Right renal cortex interstitium (tissue), 3 donors: ENCODE data around the gene TLL2. TPM values are rescaled to one million over a fixed set of nuclear protein-coding genes. Genes with fewer than 3 reads are reported as not detected.
A peak's percentile ranks its signal among the peaks of the same experiment; 100 is the strongest.

ENCODE experiments used
- DNase-seq, 3 donors: peaks; one replicate each; pipeline ENCODE4 v3.0.0-alpha.2; 2013; ENCODE audit warnings: low read depth in 3 of 3, low spot score in 2 of 3
- polyA plus RNA-seq, 3 donors: library from polyadenylated mRNA; unstranded; fragments of 120-200 nt; gene quantifications; one replicate each; pipeline ENCODE4 v1.2.1, GENCODE V29; 2013; ENCODE audit not compliant: insufficient read length in 3 of 3

Gene TLL2
- polyA plus RNA-seq, 3 donors = 0.75 to 0.99 (median 0.89) TPM

- DNase-seq = no peak
These were observed 143.7 kb downstream of the TLL2 start for GRCh38 chr10:96369890-96370583.

- DNase-seq = no peak
These were observed 144.8 kb downstream of the TLL2 start for GRCh38 chr10:96368971-96369370.

- no peak for DNase-seq
These were observed 146.3 kb downstream of the TLL2 start for GRCh38 chr10:96367470-96367869.

- DNase-seq = no peak
These were observed 147.2 kb downstream of the TLL2 start for GRCh38 chr10:96366508-96366907.

GRCh38 chr10:96365571-96365970 lies 148.2 kb downstream of the TLL2 start:
- no peak for DNase-seq

- DNase-seq = no peak
These were observed 153.0 kb downstream of the TLL2 start for GRCh38 chr10:96360766-96361165.

GRCh38 chr10:96360331-96360730 lies 153.4 kb downstream of the TLL2 start:
- DNase-seq = no peak

- no peak for DNase-seq
These were observed 154.1 kb downstream of the TLL2 start for GRCh38 chr10:96359616-96360015.

GRCh38 chr10:96358851-96359540 lies 154.7 kb downstream of the TLL2 start, which contains the start of gene OPALIN:
Gene OPALIN (minus strand): TSS chr10:96359002. CDS start chr10:96358896, 106 bp downstream.
- DNase-seq = no peak

GRCh38 chr10:96357038-96357620 lies 156.6 kb downstream of the TLL2 start:
- no peak for DNase-seq

- no peak for DNase-seq
These were observed 161.1 kb downstream of the TLL2 start for GRCh38 chr10:96352582-96352981.

- no peak for DNase-seq
These were observed 161.7 kb downstream of the TLL2 start for GRCh38 chr10:96352027-96352426.

GRCh38 chr10:96346295-96346694 lies 167.4 kb downstream of the TLL2 start:
- DNase-seq = no peak

- no peak for DNase-seq
These were observed 168.5 kb downstream of the TLL2 start for GRCh38 chr10:96345222-96345621.

GRCh38 chr10:96344178-96344577 lies 169.5 kb downstream of the TLL2 start:
- DNase-seq = no peak

GRCh38 chr10:96342402-96342801 lies 171.3 kb downstream of the TLL2 start:
- no peak for DNase-seq

- no peak for DNase-seq
These were observed 172.2 kb downstream of the TLL2 start for GRCh38 chr10:96341219-96342182.

- DNase-seq = peak; percentile 12 to 46 (median 45)
These were observed 173.5 kb downstream of the TLL2 start for GRCh38 chr10:96339956-96340904.

GRCh38 chr10:96339383-96339782 lies 174.3 kb downstream of the TLL2 start:
- no peak for DNase-seq
